ENCODE measurements around the gene POU2F1.

The POU2F1 gene

GRCh38 chr1:167434306-167434705 is 213.6 kb downstream of the POU2F1 start:
- Histone ChIP-seq H3K27me3 (replicated peaks; ENCODE audit: control insufficient read depth, insufficient read depth, low read length) (no peaks in the 10 kb centered on the region), H3K36me3 (ENCODE audit: control insufficient read depth, insufficient read depth, low read length) (no peaks in the 10 kb centered on the region), H3K4me3 (replicated peaks; ENCODE audit: low read depth, low read length) (no peak overlapping the region)
- no peak for TF ChIP-seq CTCF (IDR thresholded peaks at IDR 0.05; ENCODE audit: insufficient read depth, low read length, poor library complexity, severe bottlenecking)
- no peak for DNase-seq (ENCODE audit: extremely low read depth, insufficient read length)

GRCh38 chr1:167435484-167435883 is 214.8 kb downstream of the POU2F1 start:
- TF ChIP-seq CTCF (IDR thresholded peaks at IDR 0.05; ENCODE audit: insufficient read depth, low read length, poor library complexity, severe bottlenecking) = no peak
- no peaks in the 10 kb centered on the region for H3K36me3 ChIP-seq (ENCODE audit: control insufficient read depth, insufficient read depth, low read length)
- H3K27me3 ChIP-seq (replicated peaks; ENCODE audit: control insufficient read depth, insufficient read depth, low read length) = no peaks in the 10 kb centered on the region
- DNase-seq (ENCODE audit: extremely low read depth, insufficient read length) = no peak
- no peak overlapping the region for H3K4me3 ChIP-seq (replicated peaks; ENCODE audit: low read depth, low read length)

GRCh38 chr1:167438171-167439138 is 217.8 kb downstream of the POU2F1 start:
- Histone ChIP-seq H3K36me3 (ENCODE audit: control insufficient read depth, insufficient read depth, low read length) (no peaks in the 10 kb centered on the region), H3K27me3 (replicated peaks; ENCODE audit: control insufficient read depth, insufficient read depth, low read length) (no peaks in the 10 kb centered on the region), H3K4me3 (replicated peaks; ENCODE audit: low read depth, low read length) (peak overlapping the region; percentile 61; the same call in 1 of the 2 replicates)
- DNase-seq (ENCODE audit: extremely low read depth, insufficient read length) = no peak
- TF ChIP-seq CTCF (IDR thresholded peaks at IDR 0.05; ENCODE audit: insufficient read depth, low read length, poor library complexity, severe bottlenecking) = no peak

- peak; percentile 59 for DNase-seq (ENCODE audit: extremely low read depth, insufficient read length)
- Histone ChIP-seq H3K4me3 (replicated peaks; ENCODE audit: low read depth, low read length) (peak overlapping the region; percentile 61), H3K36me3 (ENCODE audit: control insufficient read depth, insufficient read depth, low read length) (no peaks in the 10 kb centered on the region), H3K27me3 (replicated peaks; ENCODE audit: control insufficient read depth, insufficient read depth, low read length) (no peaks in the 10 kb centered on the region)
- TF ChIP-seq CTCF (IDR thresholded peaks at IDR 0.05; ENCODE audit: insufficient read depth, low read length, poor library complexity, severe bottlenecking) = peak; percentile 32
Observed at GRCh38 chr1:167439301-167439988, 218.8 kb downstream of the POU2F1 start.

GRCh38 chr1:167440345-167440744 is 219.7 kb downstream of the POU2F1 start:
- TF ChIP-seq CTCF (IDR thresholded peaks at IDR 0.05; ENCODE audit: insufficient read depth, low read length, poor library complexity, severe bottlenecking) = no peak
- no peak for DNase-seq (ENCODE audit: extremely low read depth, insufficient read length)
- Histone ChIP-seq H3K36me3 (ENCODE audit: control insufficient read depth, insufficient read depth, low read length) (no peaks in the 10 kb centered on the region), H3K4me3 (replicated peaks; ENCODE audit: low read depth, low read length) (no peak overlapping the region), H3K27me3 (replicated peaks; ENCODE audit: control insufficient read depth, insufficient read depth, low read length) (no peaks in the 10 kb centered on the region)
